NCI-H146 (cell line): Measurements from ENCODE around the gene RAB31.

Source experiments
- DNase-seq: peaks from one replicate; lab custom pipeline; 2025; lab: John Stamatoyannopoulos, UW

Gene RAB31

GRCh38 chr18:9738266-9738969 lies 30.3 kb downstream of the RAB31 start:
- DNase-seq, result no peak

GRCh38 chr18:9739516-9739915 lies 31.4 kb downstream of the RAB31 start:
- no peak for DNase-seq

- DNase-seq, result no peak
Observed at GRCh38 chr18:9740071-9740470, 32.0 kb downstream of the RAB31 start.

GRCh38 chr18:9741406-9741792 lies 33.3 kb downstream of the RAB31 start:
- DNase-seq, result no peak

GRCh38 chr18:9741793-9742523 lies 33.9 kb downstream of the RAB31 start:
- no peak for DNase-seq

GRCh38 chr18:9742524-9743131 lies 34.5 kb downstream of the RAB31 start:
- DNase-seq, result no peak

- DNase-seq, result peak; percentile 18
Observed at GRCh38 chr18:9743200-9744016, 35.3 kb downstream of the RAB31 start.

GRCh38 chr18:9746958-9747357 lies 38.9 kb downstream of the RAB31 start:
- no peak for DNase-seq

- no peak for DNase-seq
Observed at GRCh38 chr18:9749611-9750010, 41.5 kb downstream of the RAB31 start.

GRCh38 chr18:9750112-9750511 lies 42.0 kb downstream of the RAB31 start:
- DNase-seq, result no peak

- no peak for DNase-seq
Observed at GRCh38 chr18:9750606-9751304, 42.7 kb downstream of the RAB31 start.

- DNase-seq, result no peak
Observed at GRCh38 chr18:9751371-9752031, 43.4 kb downstream of the RAB31 start.

GRCh38 chr18:9753846-9754245 lies 45.7 kb downstream of the RAB31 start:
- no peak for DNase-seq

GRCh38 chr18:9755110-9755509 lies 47.0 kb downstream of the RAB31 start:
- DNase-seq, result no peak

GRCh38 chr18:9755615-9756014 lies 47.5 kb downstream of the RAB31 start:
- DNase-seq, result no peak

- DNase-seq, result no peak
Observed at GRCh38 chr18:9756271-9756932, 48.3 kb downstream of the RAB31 start.

- DNase-seq, result no peak
Observed at GRCh38 chr18:9756933-9757470, 48.9 kb downstream of the RAB31 start.

- DNase-seq, result no peak
Observed at GRCh38 chr18:9757827-9758621, 49.9 kb downstream of the RAB31 start.

GRCh38 chr18:9758624-9759075 lies 50.5 kb downstream of the RAB31 start:
- no peak for DNase-seq
